HG02981 (cell line): ENCODE measurements around the gene PDZD2.

Source experiments
- ATAC-seq: cut with Tn5 transposase; IDR thresholded peaks from one replicate; pipeline ENCODE4 v1.9.1; 2021; ENCODE audit warnings: mild to moderate bottlenecking, moderate library complexity; ENCODE audit not compliant: unreplicated experiment

PDZD2 gene

DNA sequence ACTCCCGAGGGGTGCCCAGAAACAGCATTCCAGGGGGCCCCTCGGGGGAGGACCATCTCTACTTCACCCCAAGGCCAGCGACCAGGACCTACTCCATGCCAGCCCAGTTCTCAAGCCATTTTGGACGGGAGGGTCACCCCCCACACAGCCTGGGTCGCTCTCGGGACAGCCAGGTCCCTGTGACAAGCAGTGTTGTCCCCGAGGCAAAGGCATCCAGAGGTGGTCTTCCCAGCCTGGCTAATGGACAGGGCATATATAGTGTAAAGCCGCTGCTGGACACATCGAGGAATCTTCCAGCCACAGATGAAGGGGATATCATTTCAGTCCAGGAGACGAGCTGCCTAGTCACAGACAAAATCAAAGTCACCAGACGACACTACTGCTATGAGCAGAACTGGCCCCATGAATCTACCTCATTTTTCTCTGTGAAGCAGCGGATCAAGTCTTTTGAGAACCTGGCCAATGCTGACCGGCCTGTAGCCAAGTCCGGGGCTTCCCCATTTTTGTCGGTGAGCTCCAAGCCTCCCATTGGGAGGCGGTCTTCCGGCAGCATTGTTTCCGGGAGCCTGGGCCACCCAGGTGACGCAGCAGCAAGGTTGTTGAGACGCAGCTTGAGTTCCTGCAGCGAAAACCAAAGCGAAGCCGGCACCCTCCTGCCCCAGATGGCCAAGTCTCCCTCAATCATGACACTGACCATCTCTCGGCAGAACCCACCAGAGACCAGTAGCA, 451.3 kb downstream of the PDZD2 start:
- no peak for ATAC-seq

DNA sequence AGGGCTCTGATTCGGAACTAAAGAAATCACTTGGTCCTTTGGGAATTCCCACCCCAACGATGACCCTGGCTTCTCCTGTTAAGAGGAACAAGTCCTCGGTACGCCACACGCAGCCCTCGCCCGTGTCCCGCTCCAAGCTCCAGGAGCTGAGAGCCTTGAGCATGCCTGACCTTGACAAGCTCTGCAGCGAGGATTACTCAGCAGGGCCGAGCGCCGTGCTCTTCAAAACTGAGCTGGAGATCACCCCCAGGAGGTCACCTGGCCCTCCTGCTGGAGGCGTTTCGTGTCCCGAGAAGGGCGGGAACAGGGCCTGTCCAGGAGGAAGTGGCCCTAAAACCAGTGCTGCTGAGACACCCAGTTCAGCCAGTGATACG, 451.8 kb downstream of the PDZD2 start:
- ATAC-seq, result no peak

DNA sequence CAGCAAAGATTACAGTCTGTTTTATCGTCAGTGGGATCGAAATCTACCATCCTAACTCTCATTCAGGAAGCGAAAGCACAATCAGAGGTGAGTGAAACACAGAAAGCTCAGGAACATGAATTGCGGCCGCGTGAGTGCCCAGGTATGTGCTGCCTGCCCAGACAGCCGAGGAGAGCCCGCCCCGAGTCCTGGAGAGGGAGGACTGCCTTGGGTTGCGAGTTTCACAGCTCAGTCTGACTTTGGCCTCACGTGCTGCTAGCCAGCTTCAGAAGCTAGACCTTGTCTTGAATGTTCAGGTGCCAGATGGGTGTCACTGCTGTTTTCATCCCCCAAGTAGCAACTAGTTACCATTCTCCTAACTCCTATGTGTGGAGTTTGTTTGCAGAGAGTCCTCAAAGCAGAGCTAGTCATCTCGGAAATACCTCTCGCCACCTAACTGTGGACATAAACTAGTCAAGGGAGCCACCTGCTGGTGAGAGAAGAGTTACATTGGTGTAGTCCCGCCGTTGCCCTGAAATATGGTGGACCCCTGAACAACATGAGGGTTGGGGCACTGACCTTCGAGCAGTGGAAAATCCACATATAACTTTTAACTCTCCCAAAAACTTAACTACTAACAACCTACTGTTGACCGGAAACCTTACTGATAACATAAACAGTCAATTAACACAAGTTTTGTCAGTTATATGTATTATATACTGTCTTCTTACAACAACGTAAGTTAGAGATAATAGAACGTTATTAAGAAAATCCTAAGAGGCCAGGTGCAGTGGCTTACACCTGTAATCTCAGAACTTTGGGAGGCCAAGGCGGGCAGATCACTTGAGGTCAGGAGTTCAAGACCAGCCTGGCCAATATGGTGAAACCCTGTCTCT, 454.2 kb downstream of the PDZD2 start:
- peak; percentile 92 for ATAC-seq

DNA sequence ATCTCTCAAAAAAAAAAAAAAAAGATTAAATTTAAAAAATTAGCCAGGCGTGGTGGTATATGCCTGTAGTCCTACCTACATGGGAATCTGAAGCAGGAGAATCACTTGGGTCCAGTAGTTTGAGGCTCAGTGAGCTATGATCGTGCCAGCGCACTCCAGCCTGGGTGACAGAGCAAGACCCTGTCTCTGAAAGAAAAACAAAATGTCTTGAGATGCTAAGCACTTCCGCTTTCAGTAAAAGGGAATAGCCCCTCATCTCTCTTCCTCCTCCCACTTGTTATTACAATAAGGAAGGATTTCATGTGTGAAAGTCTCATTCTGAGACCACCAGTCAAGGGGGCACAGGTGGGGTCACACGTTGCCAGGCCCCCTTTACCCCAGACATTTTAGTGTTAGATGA, 455.8 kb downstream of the PDZD2 start:
- no peak for ATAC-seq

DNA sequence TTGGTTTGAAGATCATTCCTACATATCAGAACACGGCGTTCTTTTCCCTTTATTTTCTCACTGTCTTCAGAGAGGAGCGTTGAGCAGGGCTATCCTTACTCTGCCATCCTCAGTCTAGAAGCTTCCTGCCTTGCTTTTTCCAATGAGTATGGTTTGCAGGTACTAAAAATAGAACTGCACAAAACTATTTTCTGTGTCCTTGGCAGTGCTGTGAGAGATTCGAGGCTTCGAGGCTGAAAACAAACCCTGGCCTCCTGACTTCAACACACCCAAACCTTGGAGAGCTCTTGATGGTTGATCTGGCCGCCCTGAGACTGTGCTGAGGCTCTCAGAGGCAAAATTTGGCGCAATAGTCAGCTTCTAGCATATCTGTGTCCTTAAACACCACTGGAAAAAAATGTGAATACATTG, 456.3 kb downstream of the PDZD2 start:
- no peak for ATAC-seq

DNA sequence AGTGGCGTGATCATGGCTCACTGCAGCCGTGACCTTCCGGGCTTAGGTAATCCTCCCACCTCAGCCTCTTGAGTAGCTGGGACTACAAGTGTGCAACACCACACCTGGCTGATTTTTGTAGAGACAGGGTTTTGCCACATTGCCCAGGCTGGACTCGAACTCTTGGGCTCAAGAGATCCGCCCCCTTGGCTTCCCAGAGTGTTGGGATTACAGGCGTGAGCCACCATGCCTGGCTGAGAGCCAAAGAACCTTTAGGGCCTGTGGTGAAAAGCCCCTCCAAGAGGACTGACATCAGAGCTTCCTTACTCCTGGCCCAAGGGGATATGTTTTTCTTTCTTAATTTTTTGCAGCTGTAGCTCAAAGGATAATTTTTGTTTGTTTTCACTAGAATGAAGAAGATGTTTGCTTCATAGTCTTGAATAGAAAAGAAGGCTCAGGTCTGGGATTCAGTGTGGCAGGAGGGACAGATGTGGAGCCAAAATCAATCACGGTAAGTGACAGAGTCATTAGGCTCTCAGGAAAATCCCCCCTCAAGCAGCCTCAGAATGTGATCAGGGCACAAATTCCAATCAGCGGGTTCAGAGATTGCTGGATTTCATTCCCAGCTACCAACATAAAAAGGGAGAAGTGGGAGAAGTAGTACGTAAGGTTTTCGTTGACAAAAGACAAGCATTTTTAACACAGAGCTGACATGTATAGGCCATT, 458.1 kb downstream of the PDZD2 start:
- ATAC-seq, result no peak

DNA sequence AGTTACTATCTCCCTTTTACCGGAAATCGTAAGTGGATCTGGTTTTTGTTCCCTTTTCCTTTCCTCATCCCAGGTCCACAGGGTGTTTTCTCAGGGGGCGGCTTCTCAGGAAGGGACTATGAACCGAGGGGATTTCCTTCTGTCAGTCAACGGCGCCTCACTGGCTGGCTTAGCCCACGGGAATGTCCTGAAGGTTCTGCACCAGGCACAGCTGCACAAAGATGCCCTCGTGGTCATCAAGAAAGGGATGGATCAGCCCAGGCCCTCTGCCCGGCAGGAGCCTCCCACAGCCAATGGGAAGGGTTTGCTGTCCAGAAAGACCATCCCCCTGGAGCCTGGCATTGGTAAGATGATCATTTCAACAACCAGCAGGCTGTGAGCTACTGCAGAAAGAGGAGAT, 459.4 kb downstream of the PDZD2 start:
- no peak for ATAC-seq

DNA sequence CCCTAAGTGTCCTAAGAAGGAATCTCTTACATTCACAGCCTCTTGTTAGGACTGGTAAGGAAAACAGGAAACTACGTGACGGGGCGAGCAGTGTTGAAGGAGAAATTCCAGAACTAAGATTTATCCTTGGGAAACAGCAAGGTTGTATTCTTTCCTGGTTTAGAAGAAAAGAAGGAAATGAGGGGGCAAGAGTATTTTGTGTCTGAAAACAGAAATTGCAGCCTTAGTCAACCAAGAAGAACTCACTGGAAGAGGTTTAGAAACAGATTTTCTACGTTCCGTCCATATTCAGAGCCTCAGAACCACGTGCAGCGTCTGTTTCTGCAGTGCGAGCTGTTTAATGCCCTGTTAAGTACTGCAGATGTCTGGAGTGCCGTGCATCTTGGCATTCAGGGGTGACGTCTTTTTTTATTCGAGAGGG, 460.0 kb downstream of the PDZD2 start:
- ATAC-seq, result no peak

DNA sequence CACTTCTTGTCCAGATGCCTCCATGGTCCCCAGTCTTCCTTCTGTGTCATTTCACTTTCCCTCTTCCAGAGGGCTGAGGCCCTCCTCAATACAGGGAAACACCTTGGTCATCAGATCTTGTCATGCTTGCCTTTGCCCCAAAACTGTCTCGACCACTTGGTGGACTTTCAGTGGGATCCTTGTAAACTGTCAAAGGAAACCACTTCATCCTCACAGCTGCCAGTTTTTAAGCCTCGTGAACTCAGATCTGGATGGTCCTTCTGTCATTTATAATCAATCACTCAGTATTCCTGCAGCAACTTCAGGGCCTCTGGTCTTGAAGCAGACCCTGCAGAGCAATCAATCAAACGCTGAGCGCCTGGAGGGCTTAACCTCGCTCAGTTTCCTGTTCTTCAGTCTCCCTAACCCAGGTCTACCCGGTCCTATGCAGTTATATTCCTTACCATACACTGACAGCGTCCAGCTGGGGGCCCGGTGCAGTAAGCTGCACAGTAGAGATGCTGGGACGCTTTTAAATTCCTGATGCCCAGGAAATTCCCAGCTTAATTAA, 460.6 kb downstream of the PDZD2 start:
- ATAC-seq, result no peak

DNA sequence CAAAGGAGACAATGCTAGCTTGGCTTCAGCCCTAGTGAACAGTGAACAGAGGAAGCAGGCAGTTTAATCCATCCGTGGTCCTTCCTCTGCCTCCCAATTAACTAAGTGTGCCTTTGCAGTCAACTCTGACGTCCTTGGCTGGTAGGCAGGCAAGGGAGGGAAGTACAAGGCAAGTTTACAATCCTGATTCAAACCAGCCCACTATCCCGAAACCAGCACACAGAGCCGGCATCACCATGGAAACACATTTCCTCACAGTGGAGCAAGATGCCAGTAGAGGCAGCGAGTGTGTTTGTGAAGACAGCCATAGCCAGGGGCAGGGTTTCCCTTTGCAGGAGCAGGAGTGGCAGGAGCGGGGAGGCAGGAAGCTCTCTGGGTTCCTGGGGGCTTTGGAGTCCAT, 461.3 kb downstream of the PDZD2 start:
- ATAC-seq, result no peak

DNA sequence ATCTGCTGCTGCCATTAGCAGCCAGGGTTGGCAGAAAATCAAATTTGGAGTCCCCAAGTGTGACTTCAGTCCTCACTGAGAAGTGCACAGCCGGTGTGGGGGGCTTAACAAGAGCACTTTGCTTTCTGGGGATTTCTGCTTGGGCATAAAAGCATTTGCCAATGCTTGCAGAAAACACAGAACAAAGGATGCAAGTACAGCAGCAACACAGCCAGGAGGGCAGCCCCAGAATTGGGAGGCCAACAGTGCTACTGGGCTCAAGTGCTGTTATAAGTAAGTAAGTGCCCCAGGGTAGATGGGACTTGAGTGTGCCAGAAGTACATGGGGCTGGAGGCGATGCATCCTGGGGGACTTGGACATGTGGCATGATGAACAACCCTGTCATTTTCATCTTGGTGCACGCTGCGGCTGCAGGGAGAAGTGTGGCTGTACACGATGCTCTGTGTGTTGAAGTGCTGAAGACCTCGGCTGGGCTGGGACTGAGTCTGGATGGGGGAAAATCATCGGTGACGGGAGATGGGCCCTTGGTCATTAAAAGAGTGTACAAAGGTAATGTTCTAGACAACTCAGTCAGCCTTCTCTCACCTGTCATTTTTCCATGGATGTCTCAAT, 461.9 kb downstream of the PDZD2 start:
- no peak for ATAC-seq

DNA sequence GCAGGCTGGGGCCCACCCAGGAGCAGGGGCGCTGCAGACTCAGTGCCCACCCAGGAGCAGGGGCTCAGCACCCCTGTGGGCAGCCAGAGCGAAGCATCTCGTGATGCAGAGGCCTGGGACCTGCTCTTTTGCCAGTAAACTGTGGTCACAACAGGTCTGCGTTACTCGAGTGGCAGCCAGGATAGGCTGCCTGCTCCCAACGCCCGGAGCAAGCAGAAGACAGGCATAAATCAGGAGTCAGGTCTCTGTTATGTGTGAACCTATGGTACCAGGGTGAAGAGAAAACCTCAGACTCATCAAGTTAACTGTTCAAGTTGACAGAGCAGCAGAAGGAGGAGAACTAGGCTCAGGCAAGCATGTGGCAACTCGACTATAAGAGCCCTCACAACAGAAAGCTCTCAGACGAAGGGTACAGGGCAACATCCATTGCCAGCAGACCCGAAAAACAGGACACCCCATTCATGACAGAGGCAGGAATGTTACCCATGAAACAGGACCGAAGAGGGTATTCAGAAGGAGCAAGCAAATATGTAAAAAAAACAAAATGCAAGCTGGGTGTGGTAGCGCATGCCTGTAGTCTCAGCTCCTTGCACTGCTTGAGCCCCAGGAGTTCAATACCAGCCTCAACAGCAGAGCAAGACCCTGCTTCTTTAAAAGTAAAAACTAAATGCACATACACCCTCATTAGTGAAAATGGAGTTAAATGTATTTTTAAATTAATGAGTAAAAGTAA, 463.5 kb downstream of the PDZD2 start:
- no peak for ATAC-seq

DNA sequence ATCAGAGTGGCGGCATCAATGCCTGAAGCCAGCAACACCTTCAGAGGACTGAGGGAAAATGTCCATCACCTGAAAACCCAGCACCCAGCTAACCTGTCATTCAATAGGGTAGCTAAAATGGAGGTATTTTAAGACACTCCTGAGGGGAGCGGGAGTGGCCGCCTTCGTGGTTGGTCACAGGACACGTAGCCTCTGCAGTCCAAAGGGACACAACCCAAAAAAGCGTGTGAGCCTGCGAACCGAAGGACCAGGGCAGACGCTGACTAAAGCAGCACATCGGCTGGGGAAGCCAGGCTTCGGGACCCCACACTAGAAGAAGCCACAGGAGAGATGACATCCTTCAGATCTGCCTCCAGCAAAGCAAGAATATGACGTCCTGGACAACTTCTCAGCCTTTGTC, 464.6 kb downstream of the PDZD2 start:
- ATAC-seq, result no peak

DNA sequence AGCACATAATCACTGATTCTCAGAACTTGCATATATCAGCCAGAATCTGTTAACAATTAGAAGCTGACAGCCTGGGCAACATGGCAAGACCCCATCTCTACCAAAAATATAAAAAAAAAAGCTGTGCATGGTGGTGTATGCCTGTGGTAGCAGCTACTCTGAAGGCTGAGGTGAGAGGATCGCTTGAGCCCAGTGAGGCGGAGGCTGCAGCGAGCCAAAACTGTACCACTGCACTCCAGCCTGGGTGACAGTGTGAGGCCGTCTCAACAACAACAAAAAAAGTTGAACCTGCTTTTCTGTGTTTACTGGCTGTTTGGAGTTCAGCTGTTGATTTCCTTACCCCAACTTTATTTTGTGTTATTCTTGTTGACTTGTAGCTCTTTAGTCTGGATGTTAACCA, 468.4 kb downstream of the PDZD2 start:
- ATAC-seq, result no peak

DNA sequence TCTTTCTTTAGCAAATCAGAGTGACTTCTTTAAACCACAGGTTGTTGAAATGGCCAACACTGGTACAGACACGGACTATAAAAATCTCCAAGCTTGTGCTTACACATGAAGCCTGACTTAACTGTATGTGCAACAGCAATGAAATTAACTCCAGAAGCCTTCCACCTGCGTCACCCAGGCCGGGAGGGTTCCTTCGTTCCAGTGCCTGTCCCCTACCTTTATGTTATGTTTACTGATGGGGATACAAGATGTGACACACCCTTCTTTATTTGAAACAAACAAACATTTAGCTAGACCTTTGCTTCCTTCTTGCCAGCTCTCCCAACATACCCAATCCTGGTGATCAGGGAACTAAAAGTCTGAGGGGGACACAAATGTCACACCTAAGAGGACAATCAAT, 469.2 kb downstream of the PDZD2 start:
- ATAC-seq, result no peak

DNA sequence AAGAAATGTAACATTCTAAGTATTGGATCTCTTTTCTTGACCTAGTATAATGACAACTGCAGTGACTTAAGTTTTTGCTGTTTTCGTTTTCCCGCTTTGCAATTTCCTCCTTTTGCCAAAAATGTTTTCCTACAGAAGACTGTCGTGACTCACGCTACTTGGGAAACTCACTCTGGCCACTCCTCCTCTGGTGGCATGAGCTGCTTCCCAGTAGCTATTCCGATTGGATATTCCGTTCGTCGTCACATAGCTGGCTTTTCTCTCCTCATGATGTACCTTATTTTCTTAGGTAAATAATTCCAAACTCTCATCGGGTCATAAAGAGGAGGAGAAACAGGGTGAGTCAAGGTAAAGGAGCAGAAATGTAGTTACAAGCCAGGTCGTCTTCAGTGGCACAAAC, 470.3 kb downstream of the PDZD2 start:
- ATAC-seq, result no peak

DNA sequence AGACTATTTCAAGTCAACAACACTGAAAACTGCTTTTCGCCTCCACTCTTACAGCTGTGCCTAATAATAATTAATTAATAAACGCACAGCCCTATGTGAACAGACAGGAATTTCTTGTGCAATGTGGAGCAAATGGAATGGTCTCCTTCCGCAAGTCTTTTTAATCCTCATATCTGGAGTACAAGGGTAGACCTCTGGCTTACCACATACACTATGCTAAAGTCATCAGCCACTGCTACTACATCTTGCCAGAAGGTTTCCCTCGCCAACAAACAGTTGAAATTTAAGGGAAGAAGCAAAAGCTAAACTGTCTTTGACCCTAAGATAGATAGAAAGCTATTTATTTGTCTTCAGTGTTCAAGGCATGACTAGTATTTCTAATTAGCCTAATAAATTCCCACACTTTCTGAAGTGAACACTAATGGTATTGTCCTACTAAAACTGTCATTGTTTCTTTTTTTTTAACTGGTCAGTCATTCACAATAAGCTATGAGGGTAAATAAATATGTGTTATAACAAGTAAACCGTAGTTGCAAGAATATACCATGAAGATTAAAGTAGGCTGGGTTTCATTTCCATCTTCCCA, 471.3 kb downstream of the PDZD2 start:
- no peak for ATAC-seq

DNA sequence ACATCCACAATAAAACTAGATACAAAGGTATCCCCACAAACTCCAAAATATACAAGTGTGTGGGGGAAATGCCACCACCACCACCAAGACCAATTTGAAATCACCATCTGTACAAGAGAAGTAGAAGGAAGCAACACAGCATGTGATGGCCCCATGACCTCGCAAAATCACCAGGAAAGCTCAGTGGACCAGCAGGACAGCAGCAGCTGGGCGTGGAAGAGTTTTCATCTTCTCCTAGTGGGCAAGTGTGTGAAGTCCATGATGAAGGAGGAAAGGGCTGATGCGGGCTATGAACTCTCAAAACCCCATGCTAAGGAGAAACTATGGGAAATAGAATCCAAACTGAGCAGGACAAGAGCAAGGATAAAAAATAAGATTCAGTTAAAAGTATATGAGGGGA, 477.1 kb downstream of the PDZD2 start:
- ATAC-seq, result no peak

DNA sequence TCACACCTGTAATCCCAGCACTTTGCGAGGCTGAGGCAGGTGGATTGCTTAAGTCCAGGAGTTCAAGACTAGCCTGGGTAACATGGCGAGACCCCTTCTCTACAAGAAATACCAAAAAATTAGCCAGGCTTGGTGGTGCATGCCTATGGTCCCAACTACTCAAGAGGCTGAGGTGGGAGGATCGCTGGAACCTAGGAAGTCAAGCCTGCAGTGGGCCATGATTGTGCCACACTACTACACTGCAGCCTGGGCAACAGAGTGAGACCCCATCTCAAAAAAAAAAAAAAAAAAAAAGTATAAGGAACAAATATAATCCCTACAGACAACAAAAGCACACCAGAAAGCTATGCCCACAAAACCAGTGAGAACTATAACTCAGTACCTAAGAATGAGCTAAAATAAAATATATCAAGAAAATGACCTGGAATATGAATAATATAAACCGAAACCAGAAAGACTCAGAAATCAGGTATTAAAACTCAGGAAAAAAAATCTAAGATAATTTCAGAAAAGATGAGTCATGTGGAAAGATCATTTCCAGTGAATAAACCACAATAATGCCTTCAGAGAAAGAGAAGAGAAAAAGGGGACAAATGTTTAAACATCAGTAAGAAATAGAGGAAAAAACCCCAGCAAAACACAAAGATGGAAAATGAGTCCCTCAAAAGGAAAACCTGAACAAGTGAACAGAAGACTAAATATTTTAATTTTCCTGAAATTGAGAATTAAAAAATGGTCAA, 477.8 kb downstream of the PDZD2 start:
- ATAC-seq, result no peak
